Gastroesophageal sphincter (tissue), 4 donors: Measurements from ENCODE around the gene METRN. TPM values are rescaled to one million over a fixed set of nuclear protein-coding genes. Genes with fewer than 3 reads are reported as not detected.

Source experiments
- ATAC-seq: fragments of 150-250 bp; one replicate; pipeline ENCODE4 v1.9.1; 2016; ENCODE audit warnings: mild to moderate bottlenecking, moderate library complexity
- H3K27ac ChIP-seq, 4 donors: fragments of 200-600 bp; sonication (generic) in 3 of 4; 1 replicate in 3 of 4; 2 replicates in 1 of 4; pipeline ENCODE4 v1.5.1; 2016 to 2019
- H3K27me3 ChIP-seq: fragments of 200-600 bp; sonication (generic); one replicate; pipeline ENCODE4 v1.5.1; 2019
- H3K36me3 ChIP-seq, 2 donors: fragments of 200-600 bp; sonication (generic); one replicate each; pipeline ENCODE4 v1.5.1; 2019; ENCODE audit warnings: control low read depth in 1 of 2
- H3K4me1 ChIP-seq, 3 donors: fragments of 200-600 bp; sonication (generic); 1 replicate in 2 of 3; 2 replicates in 1 of 3; pipeline ENCODE4 v1.5.1; 2016 to 2019; ENCODE audit warnings: control low read depth in 2 of 3
- H3K4me3 ChIP-seq, 2 donors: fragments of 200-600 bp; sonication (generic); one replicate each; pipeline ENCODE4 v1.5.1; 2019; ENCODE audit warnings: mild to moderate bottlenecking in 1 of 2, moderate library complexity in 1 of 2
- H3K9me3 ChIP-seq, 3 donors: fragments of 200-600 bp; sonication (generic); one replicate each; pipeline ENCODE4 v1.5.1; 2017 to 2019; ENCODE audit warnings: control low read depth in 2 of 3
- CTCF ChIP-seq, 4 experiments: fragments of 200-600 bp in 2 of 4; fragments of 450-650 bp in 2 of 4; sonication (generic) in 1 of 4; IDR thresholded peaks; one replicate each; pipeline ENCODE4 v1.5.1; 2017 to 2019; ENCODE audit warnings: antibody characterized with exemption in 4 of 4, mild to moderate bottlenecking in 2 of 4, moderate library complexity in 2 of 4
- EP300 ChIP-seq: sonication (generic); formaldehyde crosslinking; IDR thresholded peaks from one replicate; pipeline ENCODE4 v1.6.1; 2017; ENCODE audit warnings: antibody characterized with exemption, mild to moderate bottlenecking
- POLR2A ChIP-seq, 2 donors: fragments of 450-650 bp; IDR thresholded peaks; one replicate each; pipeline ENCODE4 v1.6.1; 2017; ENCODE audit warnings: antibody characterized with exemption in 2 of 2, mild to moderate bottlenecking in 2 of 2, moderate library complexity in 1 of 2
- POLR2AphosphoS5 ChIP-seq: sonication (generic); formaldehyde crosslinking; IDR thresholded peaks from one replicate; pipeline ENCODE4 v1.6.1; 2017; ENCODE audit warnings: antibody characterized with exemption
- WGBS, 2 donors: methylation state at CpG; one replicate each; pipeline ENCODE4 v1.1.5; 2018; ENCODE audit warnings: low coverage in 1 of 2; 5-methylcytosine and 5-hydroxymethylcytosine counted together
- total RNA-seq, 4 donors: library from RNA; depleted of rRNA; stranded (reverse); fragments of >200 nt; gene quantifications; one replicate each; pipeline ENCODE4 v1.1.0, GENCODE V29; 2016

METRN gene
- total RNA-seq, 4 donors from 2014 or later = 22.6 to 77.7 (median 63.8) TPM

GRCh38 chr16:675884-676564, 38.9 kb upstream of the METRN start:
- Histone ChIP-seq H3K36me3 (peaks cover 0 to 29% of the 10 kb centered on the region in 2 donors), H3K27me3 (peaks cover 8% of the 10 kb centered on the region), H3K4me1 (peaks cover 0 to 42% (median 23%) of the 10 kb centered on the region in 3 donors), H3K27ac (peak overlapping the region in 3 of 4 donors; percentile 48 to 69 (median 50)), H3K4me3 (peak overlapping the region in 1 of 2 donors; percentile 49), H3K9me3 (no peaks in the 10 kb centered on the region)
- WGBS, 2 donors = 29% methylated on average over 4 of the region's 25 CpGs; no CpG with 5 or more reads in 1 of the 2 donors
- no peak for TF ChIP-seq EP300
- no peak for TF ChIP-seq POLR2A (IDR thresholded peaks at IDR 0.05)
- TF ChIP-seq POLR2AphosphoS5 = no peak
- no peak for TF ChIP-seq CTCF (IDR thresholded peaks at IDR 0.05)
- no peak for ATAC-seq

GRCh38 chr16:676565-676902, 38.4 kb upstream of the METRN start:
- no peak overlapping the region for H3K4me3 ChIP-seq

DNA sequence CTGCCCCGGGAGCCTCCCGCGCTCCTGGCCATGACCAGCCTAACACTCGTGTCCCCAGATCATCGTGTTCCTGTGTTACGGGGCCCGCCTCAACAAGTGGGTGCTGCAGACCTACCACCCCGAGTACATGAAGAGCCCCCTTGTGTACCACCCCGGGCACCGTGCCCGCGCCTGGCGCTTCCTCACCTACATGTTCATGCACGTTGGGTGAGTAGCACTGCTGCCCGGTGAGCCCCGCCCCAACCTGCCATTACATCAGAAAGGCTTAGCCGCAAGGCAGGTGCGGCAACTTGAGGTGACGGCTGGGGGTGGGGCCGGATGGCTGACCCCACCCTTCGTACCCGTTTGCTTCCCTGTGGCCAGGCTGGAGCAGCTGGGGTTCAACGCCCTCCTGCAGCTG, 38.0 kb upstream of the METRN start:
- H3K27ac ChIP-seq = no peak overlapping the region
- H3K36me3 ChIP-seq = peaks cover 0 to 26% of the 10 kb centered on the region in 2 donors
- no peak overlapping the region for H3K4me3 ChIP-seq
- peaks cover 0 to 51% (median 32%) of the 10 kb centered on the region in 3 donors for H3K4me1 ChIP-seq
- peaks cover 8% of the 10 kb centered on the region for H3K27me3 ChIP-seq
- H3K9me3 ChIP-seq = no peaks in the 10 kb centered on the region
- TF ChIP-seq CTCF (IDR thresholded peaks at IDR 0.05) = no peak
- TF ChIP-seq POLR2A (IDR thresholded peaks at IDR 0.05) = no peak
- no peak for TF ChIP-seq POLR2AphosphoS5
- no peak for TF ChIP-seq EP300
- no peak for ATAC-seq
- WGBS, 2 donors = no CpG with 5 or more reads among the region's 23 CpGs

More at GRCh38 chr16:676565-676902, 38.4 kb upstream of the METRN start:
- no peak overlapping the region for H3K27ac ChIP-seq
- peaks cover 0 to 47% (median 29%) of the 10 kb centered on the region in 3 donors for H3K4me1 ChIP-seq
- peaks cover 0 to 26% of the 10 kb centered on the region in 2 donors for H3K36me3 ChIP-seq
- no peak for ATAC-seq
- no peaks in the 10 kb centered on the region for H3K9me3 ChIP-seq
- WGBS, 2 donors = no CpG with 5 or more reads among the region's 21 CpGs
- TF ChIP-seq POLR2AphosphoS5 (no peak), EP300 (no peak), POLR2A (IDR thresholded peaks at IDR 0.05) (no peak), CTCF (IDR thresholded peaks at IDR 0.05) (no peak)
- H3K27me3 ChIP-seq = peaks cover 8% of the 10 kb centered on the region

- no peak for ATAC-seq
- no peak overlapping the region for H3K27ac ChIP-seq
- peaks cover 0 to 26% of the 10 kb centered on the region in 2 donors for H3K36me3 ChIP-seq
- no CpG with 5 or more reads among the region's 57 CpGs for WGBS, 2 donors
- H3K9me3 ChIP-seq = no peaks in the 10 kb centered on the region
- H3K27me3 ChIP-seq = peaks cover 8% of the 10 kb centered on the region
- TF ChIP-seq EP300 = no peak
- TF ChIP-seq CTCF (IDR thresholded peaks at IDR 0.05) = no peak
- no peak for TF ChIP-seq POLR2A (IDR thresholded peaks at IDR 0.05)
- H3K4me3 ChIP-seq = no peak overlapping the region
- peaks cover 0 to 58% (median 39%) of the 10 kb centered on the region in 3 donors for H3K4me1 ChIP-seq
Measured at GRCh38 chr16:677316-678190, 37.4 kb upstream of the METRN start.
